ENCODE data around the gene RPGR.

GRCh38 chrX:38352362-38352761 lies 25.1 kb upstream of the RPGR start, which contains the start of gene OTC:
- no peak for TF ChIP-seq EZH2phosphoT487 (IDR thresholded peaks at IDR 0.05; ENCODE audit: insufficient read depth, low read depth)
- no peak for TF ChIP-seq EZH2 (IDR thresholded peaks at IDR 0.05; ENCODE audit: insufficient read depth, poor library complexity, severe bottlenecking)

Measured in GM23248 (cell line).